ENCODE measurements around the gene CCDC185.

Gene CCDC185

GRCh38 chr1:223429313-223429731 lies 36.1 kb downstream of the CCDC185 start:
- in situ Hi-C loops (cut with MboI; ENCODE audit: low sequenced_read_pairs), result no loop called here

DNA sequence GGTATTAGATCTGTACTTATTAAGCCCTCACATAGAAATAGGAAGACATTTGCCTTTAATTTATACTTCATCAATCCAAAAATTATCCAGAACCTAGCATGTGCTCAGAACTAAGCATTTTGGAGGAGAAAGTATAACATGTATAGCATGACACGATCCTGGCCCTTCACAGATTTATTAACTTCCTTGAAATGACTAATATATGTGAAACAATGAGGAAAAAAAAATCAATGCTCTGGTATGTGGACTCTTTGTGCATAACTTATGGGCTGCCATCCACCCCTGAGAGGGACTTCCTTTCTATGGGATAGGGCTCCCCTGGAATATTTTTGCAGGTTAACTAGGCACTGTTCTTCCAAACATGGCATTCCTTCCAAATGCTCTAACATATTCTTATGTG lies 36.6 kb downstream of the CCDC185 start:
- in situ Hi-C loops (cut with MboI; ENCODE audit: low sequenced_read_pairs), result no loop called here

GRCh38 chr1:223430236-223430635 lies 37.0 kb downstream of the CCDC185 start:
- in situ Hi-C loops (cut with MboI; ENCODE audit: low sequenced_read_pairs), result no loop called here

DNA sequence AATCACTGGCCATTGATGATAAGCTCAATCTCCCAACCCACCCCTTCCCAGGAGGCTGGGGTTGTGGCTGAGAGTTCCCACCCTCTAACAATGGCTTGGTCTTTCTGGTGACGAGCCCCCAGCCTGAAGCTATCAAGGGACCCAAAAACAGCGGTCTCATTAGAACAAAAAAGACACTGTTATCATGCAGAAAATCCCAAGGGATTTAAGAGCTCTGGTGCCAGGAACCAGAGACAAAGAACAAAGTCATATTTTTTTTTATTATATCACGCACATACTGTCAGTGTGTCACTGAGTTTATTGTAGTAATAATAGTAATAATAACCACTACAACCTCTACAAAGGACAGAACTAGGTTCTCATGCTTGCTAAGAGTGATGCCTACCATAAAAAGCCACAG lies 43.9 kb downstream of the CCDC185 start:
- in situ Hi-C loops (cut with MboI; ENCODE audit: low sequenced_read_pairs), result no loop called here

DNA sequence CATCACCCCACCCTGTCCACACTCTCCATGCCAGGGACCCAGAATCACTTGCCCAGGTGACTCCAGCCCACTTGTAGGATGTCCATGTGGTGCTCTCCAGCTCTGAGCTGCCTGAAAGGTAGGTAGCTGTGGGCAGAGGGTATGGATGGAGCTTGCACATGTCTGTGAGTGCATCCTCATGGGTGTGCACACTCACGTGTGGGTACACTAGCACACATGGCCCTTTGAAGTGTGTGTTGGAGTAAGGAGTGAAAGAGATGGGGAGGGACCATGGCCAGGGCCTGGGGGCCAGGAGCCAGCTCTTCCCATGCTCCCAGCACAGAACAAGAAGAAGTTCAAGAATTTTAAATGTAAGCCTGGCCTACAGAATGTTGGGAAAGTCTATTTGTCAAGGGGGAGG lies 50.2 kb downstream of the CCDC185 start:
- in situ Hi-C loops (cut with MboI; ENCODE audit: low sequenced_read_pairs), result no loop called here

DNA sequence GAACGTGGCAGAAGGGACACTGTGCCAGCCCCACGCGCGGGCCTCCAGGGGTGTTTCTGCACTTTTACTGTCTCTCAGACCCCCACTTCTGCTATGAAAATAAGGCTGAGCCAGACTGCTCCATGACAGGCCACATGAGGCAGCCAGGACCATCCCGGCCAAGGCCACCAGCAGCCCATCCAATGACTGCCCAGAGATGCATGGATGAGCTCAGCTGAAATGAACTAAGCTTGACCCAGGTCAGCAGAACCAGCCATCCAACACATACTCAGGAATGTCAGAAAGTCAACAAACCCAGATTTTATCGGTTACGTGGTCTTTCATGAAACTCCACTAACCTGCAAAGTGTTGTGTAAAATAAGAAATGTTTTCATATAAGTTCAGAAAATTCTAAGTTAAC lies 51.2 kb downstream of the CCDC185 start:
- in situ Hi-C loops (cut with MboI; ENCODE audit: low sequenced_read_pairs), result no loop called here
